Neural progenitor cell (in vitro differentiated cells): Measurements from ENCODE around the gene TNFRSF19. TPM values are rescaled to one million over a fixed set of nuclear protein-coding genes. Genes with fewer than 3 reads are reported as not detected.
A peak's percentile ranks its signal among the peaks of the same experiment; 100 is the strongest.

ENCODE experiments used
- DNase-seq: peaks from one replicate; pipeline ENCODE4 v3.0.0-alpha.2; 2016; ENCODE audit warnings: low spot score
- H2AFZ ChIP-seq: fragments of 200-600 bp; sonication (generic); replicated peaks from 2 replicates; pipeline ENCODE4 v1.6.1; 2016; ENCODE audit warnings: antibody characterized with exemption
- H3F3A ChIP-seq: fragments of 200-600 bp; sonication (generic); 2 replicates; pipeline ENCODE4 v1.6.1; 2016; ENCODE audit warnings: antibody characterized with exemption, low read depth
- H3K27ac ChIP-seq: fragments of 200-600 bp; sonication (generic); 2 replicates; pipeline ENCODE4 v1.5.1; 2016; ENCODE audit warnings: mild to moderate bottlenecking
- H3K27me3 ChIP-seq: fragments of 200-600 bp; sonication (generic); 2 replicates; pipeline ENCODE4 v1.6.1; 2016; ENCODE audit warnings: mild to moderate bottlenecking, moderate library complexity
- H3K36me3 ChIP-seq: fragments of 200-600 bp; sonication (generic); 2 replicates; pipeline ENCODE4 v1.5.1; 2016
- H3K4me1 ChIP-seq: fragments of 200-600 bp; sonication (generic); 2 replicates; pipeline ENCODE4 v1.6.1; 2016; ENCODE audit warnings: mixed run types
- H3K4me2 ChIP-seq: fragments of 200-600 bp; sonication (generic); 2 replicates; pipeline ENCODE4 v1.6.1; 2016
- H3K4me3 ChIP-seq: fragments of 200-600 bp; sonication (generic); 2 replicates; pipeline ENCODE4 v1.5.1; 2016
- H3K79me2 ChIP-seq: fragments of 200-600 bp; sonication (generic); 2 replicates; pipeline ENCODE4 v1.6.1; 2016; ENCODE audit warnings: low read depth
- H3K9ac ChIP-seq: fragments of 200-600 bp; sonication (generic); 2 replicates; pipeline ENCODE4 v1.6.1; 2016
- H3K9me3 ChIP-seq: fragments of 200-600 bp; sonication (generic); 2 replicates; pipeline ENCODE4 v1.5.1; 2016; ENCODE audit warnings: low read depth
- H4K20me1 ChIP-seq: fragments of 200-600 bp; sonication (generic); 2 replicates; pipeline ENCODE4 v1.6.1; 2016; ENCODE audit warnings: low read depth
- H3K27ac Mint-ChIP-seq: 3 replicates; pipeline ENCODE4 v1.8.0; 2021; ENCODE audit warnings: mixed read lengths
- H3K27me3 Mint-ChIP-seq: 2 replicates; pipeline ENCODE4 v1.8.0; 2022; ENCODE audit warnings: low read depth, mild to moderate bottlenecking, inconsistent platforms, moderate library complexity, mixed read lengths; ENCODE audit not compliant: insufficient read depth
- H3K36me3 Mint-ChIP-seq: 3 replicates; pipeline ENCODE4 v1.8.0; 2021; ENCODE audit warnings: mixed read lengths
- H3K4me1 Mint-ChIP-seq: 3 replicates; pipeline ENCODE4 v1.8.0; 2021; ENCODE audit warnings: mixed read lengths
- H3K4me3 Mint-ChIP-seq: 3 replicates; pipeline ENCODE4 v1.8.0; 2021; ENCODE audit warnings: mild to moderate bottlenecking, moderate library complexity, mixed read lengths
- H3K9me3 Mint-ChIP-seq: 3 replicates; pipeline ENCODE4 v1.8.0; 2020; ENCODE audit warnings: mixed read lengths
- CTCF ChIP-seq: fragments of 200-600 bp; sonication (generic); IDR thresholded peaks from 2 replicates; pipeline ENCODE4 v1.5.1; 2017; ENCODE audit warnings: antibody characterized with exemption, mild to moderate bottlenecking
- EZH2 ChIP-seq: fragments of 200-600 bp; sonication (generic); IDR thresholded peaks from 2 replicates; pipeline ENCODE4 v1.6.1; 2017; ENCODE audit warnings: antibody characterized with exemption, mild to moderate bottlenecking, moderate library complexity
- EZH2phosphoT487 ChIP-seq: fragments of 200-600 bp; sonication (generic); IDR thresholded peaks from 2 replicates; pipeline ENCODE4 v1.6.1; 2017; ENCODE audit warnings: antibody characterized with exemption
- total RNA-seq: library from RNA; depleted of rRNA; stranded (reverse); fragments of >200 nt; gene quantifications from 2 replicates; pipeline ENCODE4 v1.2.3, GENCODE V29; 2015; ENCODE audit warnings: low replicate concordance

Gene TNFRSF19
- total RNA-seq, 1 donor from 2014 or later: 31.7 TPM

DNA sequence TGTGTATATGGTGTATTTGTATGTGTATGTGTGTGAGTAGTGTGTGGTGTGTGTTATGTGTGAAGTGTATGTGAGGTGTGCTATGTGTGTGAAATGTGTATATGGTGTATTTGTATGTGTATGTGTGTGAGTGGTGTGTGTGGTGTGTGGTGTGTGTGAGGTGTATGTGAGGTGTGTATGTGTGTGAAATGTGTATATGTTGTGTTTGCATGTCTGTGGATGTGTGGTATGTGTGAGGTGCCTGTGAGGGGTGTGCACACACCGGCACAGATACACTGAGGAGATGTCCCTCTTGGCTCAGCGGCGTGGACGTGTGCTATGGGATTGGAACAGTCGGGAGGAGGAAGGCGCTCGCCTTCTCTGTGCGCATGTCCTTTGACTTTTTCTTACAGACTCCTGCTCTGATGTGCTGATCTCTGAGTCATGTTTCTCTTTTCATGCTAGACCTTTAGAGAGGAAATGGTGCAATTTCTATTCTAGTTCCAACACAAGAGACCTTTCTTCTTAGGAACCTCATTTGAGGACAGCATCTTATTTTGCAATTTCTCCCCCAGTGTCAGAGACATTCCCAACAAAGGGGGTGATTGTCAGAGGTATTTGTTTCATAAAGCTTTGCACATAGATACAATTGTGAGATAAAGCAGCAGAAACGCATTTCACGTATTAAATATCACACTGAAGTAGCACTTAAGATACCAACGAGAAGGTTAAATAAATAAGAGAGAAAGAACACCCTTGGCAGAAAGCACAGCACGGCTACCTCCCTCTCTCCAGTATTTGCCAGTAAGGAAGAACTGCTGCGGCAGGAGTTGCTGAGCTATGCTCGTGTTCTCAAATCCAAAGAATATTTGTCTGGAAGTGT is 11.3 kb upstream of the TNFRSF19 start:
- no peak overlapping the region for H3K9ac ChIP-seq
- H3K36me3 ChIP-seq: no peaks in the 10 kb centered on the region
- no peaks in the 10 kb centered on the region for H3K79me2 ChIP-seq
- H3K9me3 ChIP-seq: no peaks in the 10 kb centered on the region
- H3K9me3 Mint-ChIP-seq: no peaks in the 10 kb centered on the region
- H3K27ac Mint-ChIP-seq: no peak overlapping the region
- H3K4me2 ChIP-seq: no peak overlapping the region
- no peak for TF ChIP-seq CTCF
- TF ChIP-seq EZH2: no peak
- no peak for TF ChIP-seq EZH2phosphoT487
- no peak overlapping the region for H3K27ac ChIP-seq
- H3K27me3 Mint-ChIP-seq: no peaks in the 10 kb centered on the region
- H4K20me1 ChIP-seq: no peaks in the 10 kb centered on the region
- H3F3A ChIP-seq: no peaks in the 10 kb centered on the region
- H3K4me3 ChIP-seq: no peak overlapping the region
- H3K36me3 Mint-ChIP-seq: no peaks in the 10 kb centered on the region
- no peaks in the 10 kb centered on the region for H3K4me1 ChIP-seq
- peak overlapping the region; percentile 36 for H2AFZ ChIP-seq
- no peak for DNase-seq
- peaks cover 5% of the 10 kb centered on the region for H3K4me1 Mint-ChIP-seq
- H3K27me3 ChIP-seq: no peaks in the 10 kb centered on the region
- H3K4me3 Mint-ChIP-seq: no peak overlapping the region

GRCh38 chr13:23560571-23561089 is 9.6 kb upstream of the TNFRSF19 start:
- no peaks in the 10 kb centered on the region for H3F3A ChIP-seq
- no peaks in the 10 kb centered on the region for H3K27me3 Mint-ChIP-seq
- no peaks in the 10 kb centered on the region for H3K27me3 ChIP-seq
- H3K4me1 Mint-ChIP-seq: peaks cover 5% of the 10 kb centered on the region
- H3K79me2 ChIP-seq: no peaks in the 10 kb centered on the region
- H3K27ac ChIP-seq: no peak overlapping the region
- H3K9me3 Mint-ChIP-seq: no peaks in the 10 kb centered on the region
- no peak overlapping the region for H3K4me3 Mint-ChIP-seq
- no peak for DNase-seq
- TF ChIP-seq CTCF: no peak
- no peak for TF ChIP-seq EZH2
- TF ChIP-seq EZH2phosphoT487: no peak
- no peaks in the 10 kb centered on the region for H3K4me1 ChIP-seq
- H3K4me3 ChIP-seq: no peak overlapping the region
- H3K4me2 ChIP-seq: no peak overlapping the region
- H3K36me3 Mint-ChIP-seq: no peaks in the 10 kb centered on the region
- no peaks in the 10 kb centered on the region for H3K9me3 ChIP-seq
- no peak overlapping the region for H3K9ac ChIP-seq
- H2AFZ ChIP-seq: no peak overlapping the region
- peak overlapping the region; percentile 84 for H3K27ac Mint-ChIP-seq
- H4K20me1 ChIP-seq: no peaks in the 10 kb centered on the region
- no peaks in the 10 kb centered on the region for H3K36me3 ChIP-seq

GRCh38 chr13:23561261-23561660 is 9.0 kb upstream of the TNFRSF19 start:
- peaks cover 2% of the 10 kb centered on the region for H3K9me3 Mint-ChIP-seq
- H3K36me3 Mint-ChIP-seq: no peaks in the 10 kb centered on the region
- DNase-seq: no peak
- Histone ChIP-seq H2AFZ (no peak overlapping the region), H3K9ac (no peak overlapping the region), H3K27me3 (no peaks in the 10 kb centered on the region), H3K27ac (no peak overlapping the region), H3F3A (no peaks in the 10 kb centered on the region), H4K20me1 (no peaks in the 10 kb centered on the region), H3K4me2 (no peak overlapping the region), H3K79me2 (no peaks in the 10 kb centered on the region), H3K9me3 (no peaks in the 10 kb centered on the region), H3K4me3 (no peak overlapping the region), H3K4me1 (no peaks in the 10 kb centered on the region), H3K36me3 (no peaks in the 10 kb centered on the region)
- H3K27ac Mint-ChIP-seq: no peak overlapping the region
- no peak overlapping the region for H3K4me3 Mint-ChIP-seq
- H3K27me3 Mint-ChIP-seq: no peaks in the 10 kb centered on the region
- no peak for TF ChIP-seq EZH2
- no peak for TF ChIP-seq CTCF
- peaks cover 5% of the 10 kb centered on the region for H3K4me1 Mint-ChIP-seq
